ENCODE data around the gene AATF.

- TF ChIP-seq, protein P1, sequence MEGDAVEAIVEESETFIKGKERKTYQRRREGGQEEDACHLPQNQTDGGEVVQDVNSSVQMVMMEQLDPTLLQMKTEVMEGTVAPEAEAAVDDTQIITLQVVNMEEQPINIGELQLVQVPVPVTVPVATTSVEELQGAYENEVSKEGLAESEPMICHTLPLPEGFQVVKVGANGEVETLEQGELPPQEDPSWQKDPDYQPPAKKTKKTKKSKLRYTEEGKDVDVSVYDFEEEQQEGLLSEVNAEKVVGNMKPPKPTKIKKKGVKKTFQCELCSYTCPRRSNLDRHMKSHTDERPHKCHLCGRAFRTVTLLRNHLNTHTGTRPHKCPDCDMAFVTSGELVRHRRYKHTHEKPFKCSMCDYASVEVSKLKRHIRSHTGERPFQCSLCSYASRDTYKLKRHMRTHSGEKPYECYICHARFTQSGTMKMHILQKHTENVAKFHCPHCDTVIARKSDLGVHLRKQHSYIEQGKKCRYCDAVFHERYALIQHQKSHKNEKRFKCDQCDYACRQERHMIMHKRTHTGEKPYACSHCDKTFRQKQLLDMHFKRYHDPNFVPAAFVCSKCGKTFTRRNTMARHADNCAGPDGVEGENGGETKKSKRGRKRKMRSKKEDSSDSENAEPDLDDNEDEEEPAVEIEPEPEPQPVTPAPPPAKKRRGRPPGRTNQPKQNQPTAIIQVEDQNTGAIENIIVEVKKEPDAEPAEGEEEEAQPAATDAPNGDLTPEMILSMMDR (IDR thresholded peaks at IDR 0.05), result no peak
- no peak for TF ChIP-seq POLR2A (IDR thresholded peaks at IDR 0.05)
These were observed 141.2 kb downstream of the AATF start for GRCh38 chr17:37089956-37090355.

All from transverse colon (tissue), 3 donors.